ENCODE data around the gene CD180.

Gene CD180

DNA sequence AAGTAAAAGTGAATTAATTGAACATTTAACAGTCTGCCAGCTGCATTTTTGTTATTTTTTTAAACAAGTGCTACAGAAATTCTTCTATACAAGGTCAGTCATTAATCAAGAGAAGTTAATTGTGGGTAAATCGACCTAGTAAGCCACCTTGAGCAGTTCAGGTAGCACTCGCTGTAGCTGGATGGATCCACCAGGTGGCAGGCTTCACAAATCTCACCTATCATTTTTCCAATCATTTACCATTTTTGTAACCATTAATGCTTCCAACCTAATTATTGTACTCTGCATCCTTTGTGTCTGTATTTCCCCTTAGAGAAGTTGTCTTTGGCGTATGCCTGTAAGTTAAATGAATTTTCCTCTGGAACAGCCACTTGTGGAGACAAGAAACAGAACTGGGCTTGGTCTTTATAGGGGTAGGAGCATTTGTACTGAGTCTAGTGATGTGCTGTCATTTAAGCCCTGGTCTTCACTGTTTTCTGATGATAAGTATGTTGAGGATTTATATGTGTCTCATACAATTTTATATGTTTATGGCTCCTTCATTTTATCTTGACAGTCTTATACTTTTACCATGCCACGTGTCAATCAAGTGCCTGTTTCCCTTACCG lies 39.5 kb downstream of the CD180 start:
- FAIRE-seq, result no peak

DNA sequence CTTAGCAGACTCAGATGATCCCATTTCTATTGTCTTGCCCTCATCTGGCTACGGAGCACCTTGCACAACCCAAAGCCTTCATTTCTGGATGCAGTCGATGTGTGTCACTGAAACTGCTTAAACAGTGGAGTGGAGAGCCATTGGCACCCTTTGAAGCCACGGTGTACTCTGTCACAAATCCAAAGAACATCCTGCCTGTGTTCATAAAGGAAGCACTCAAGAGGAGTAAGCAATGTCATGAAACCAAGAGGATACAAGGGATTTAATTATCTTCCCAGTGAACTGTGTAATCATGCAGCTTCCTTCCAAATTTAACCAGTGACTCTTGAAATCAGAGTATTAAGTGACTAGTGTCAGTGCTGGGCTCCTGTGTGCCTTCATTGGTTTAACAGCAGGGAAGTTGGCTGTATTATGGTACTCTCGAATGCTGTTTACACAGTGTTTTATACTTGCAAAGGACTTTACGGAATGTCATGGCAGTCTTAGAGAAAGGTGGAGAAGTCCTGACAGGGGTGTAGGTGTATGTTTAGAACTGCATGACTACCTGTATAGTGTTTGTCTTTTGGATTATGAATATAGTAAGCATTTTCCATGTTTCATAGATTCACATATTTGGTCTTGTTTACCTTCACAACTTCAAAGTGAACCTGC lies 41.9 kb downstream of the CD180 start:
- no peak for FAIRE-seq

DNA sequence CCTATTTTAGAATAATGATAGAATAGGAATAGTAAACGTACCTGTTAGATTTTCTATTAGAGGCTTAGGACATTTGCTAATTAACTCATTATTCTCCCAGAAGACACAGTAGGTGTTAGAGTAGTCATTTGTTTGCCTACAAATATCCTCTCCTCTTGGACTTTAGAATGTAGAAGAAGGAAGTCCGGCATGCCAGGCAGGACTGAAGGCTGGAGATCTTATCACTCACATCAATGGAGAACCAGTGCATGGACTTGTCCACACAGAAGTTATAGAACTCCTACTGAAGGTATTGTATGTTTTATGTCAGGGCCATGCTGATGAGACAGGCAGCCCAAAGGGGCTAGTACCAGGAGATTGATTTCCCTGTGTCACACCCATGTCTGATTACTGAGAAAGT lies 43.3 kb downstream of the CD180 start:
- no peak for FAIRE-seq

DNA sequence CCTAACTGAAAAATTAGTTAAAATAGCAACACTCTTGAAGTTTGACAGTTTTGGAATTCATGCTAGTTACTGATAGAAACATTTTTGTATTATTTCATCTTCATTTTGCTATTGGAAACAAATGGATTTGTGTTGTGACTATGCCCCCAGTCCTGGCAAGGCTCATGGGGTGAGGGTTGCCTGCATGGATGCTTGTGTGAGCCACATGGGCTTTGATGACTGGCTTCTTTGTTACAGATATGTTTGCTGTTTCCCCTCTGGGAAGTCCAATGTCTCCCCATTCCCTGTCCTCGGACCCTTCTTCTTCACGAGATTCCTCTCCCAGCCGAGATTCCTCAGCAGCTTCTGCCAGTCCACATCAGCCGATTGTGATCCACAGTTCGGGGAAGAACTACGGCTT lies 44.2 kb downstream of the CD180 start:
- FAIRE-seq, result no peak

DNA sequence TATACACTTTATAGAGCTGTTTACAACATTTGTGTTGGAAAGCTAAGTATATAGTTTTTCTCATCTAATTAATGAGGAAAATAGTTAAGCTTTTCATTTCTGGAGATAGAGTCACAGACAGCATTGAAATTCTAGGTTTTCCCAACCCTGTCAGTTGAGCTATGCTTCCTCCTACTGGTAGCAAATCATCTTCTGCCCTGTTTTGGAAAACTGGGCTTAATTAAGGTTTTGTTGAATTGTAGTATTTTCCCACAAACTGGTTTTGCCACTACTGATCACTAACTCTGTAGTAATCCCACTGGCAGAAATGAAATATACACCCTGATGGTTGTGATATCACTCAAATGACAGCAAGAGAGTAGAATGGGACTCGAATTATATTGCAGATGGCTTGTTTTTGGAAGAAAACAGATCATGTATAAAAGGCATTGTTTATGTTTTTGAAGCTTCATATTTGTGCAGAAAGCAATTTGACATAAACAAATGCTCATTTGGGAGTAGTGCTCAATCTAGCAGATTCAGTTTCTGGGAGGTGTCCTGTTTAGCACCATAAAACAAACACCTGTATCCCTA lies 46.6 kb downstream of the CD180 start:
- no peak for FAIRE-seq

DNA sequence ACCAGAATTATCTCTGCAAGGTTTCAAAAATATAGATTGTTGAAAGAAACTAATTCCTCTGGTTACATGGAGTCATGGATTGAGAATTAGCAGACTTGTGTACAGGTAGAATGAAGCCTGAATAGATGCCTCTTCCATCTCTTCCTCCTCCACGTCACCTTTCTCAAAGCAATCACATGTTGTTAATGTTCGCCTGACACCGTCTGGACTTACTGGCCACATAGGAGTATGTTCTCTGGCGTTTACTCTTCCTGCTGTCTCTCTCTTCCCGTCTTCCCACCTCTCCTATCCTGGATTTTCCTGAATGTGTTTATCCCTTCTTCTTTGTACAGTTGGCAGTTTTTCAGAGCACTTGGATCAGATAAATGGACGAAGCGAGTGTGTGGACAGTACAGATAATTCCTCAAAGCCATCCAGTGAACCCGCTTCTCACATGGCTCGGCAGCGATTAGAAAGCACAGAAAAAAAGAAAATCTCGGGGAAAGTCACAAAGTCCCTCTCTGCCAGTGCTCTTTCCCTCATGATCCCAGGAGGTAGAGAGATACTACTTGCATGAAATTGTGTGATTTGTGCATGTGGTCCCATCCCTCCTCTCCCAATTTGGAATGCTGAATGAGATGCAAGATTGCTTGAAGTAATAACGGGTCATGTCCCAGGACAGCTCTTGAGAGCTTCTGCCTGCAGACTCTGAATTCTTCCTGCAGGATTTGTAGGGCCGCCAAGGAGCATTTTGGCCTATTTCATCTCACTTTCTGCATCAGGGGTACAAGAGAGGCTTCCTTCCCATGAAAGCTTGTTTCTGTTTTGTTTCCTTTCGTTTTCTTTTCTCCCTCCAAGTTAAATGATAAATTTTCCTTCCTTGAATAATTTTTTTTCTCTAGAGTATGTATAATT lies 47.3 kb downstream of the CD180 start:
- FAIRE-seq, result no peak

DNA sequence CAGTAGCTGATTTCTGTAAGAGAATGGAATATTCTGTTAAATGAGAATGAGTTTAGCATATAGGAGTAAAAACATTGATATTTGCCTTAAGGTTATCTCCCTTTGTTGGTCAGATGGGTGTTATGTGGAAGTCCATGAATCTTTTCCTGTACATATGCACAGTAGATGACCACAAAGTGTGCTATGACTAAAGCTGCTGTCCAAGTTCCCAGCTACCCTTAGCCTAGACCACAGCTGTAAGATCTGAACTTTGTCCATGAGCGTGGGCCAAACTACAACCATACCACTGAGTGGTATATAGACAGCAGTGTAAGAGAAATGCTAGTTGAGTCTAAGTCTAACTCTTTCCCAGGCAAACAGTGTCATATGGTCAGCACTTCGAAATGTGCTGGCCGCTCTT lies 48.8 kb downstream of the CD180 start:
- no peak for FAIRE-seq

DNA sequence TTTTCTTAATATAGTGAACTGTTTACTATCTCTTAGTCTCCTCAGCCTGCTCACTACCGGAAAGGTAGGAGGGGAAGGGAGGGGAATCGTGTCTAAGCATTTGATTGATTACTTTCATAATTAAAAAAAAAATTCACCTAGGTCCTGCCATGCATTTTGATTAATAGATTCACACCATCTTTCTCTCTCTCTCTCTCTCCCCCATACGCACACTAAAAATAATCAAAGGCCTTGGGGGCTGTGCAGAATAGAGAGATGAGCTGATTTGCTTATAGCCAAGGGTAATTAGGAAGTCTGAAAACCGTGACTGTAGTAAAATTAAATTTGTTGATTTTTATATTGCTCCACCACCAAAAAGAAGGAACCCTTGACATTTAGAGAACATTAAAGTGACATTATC lies 49.6 kb downstream of the CD180 start:
- FAIRE-seq, result no peak

DNA sequence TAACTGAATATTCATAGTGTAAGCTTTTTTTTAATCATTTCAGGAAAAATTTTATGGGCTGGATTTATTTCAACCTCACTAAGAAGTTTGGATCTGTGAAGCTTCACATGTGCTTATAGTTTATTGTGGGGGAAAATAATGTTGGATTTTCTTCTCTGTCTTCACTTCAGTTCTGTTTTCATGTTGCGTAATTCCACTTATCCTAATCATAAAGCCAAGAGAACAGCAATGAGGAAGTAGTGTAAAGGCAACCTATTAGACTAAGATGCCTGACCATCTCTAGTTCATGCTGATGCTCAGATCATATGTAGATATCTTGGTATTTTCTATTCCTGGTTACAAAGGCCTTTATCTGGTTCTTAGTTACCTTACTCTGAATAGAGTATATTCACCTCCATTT lies 50.0 kb downstream of the CD180 start:
- FAIRE-seq, result no peak

DNA sequence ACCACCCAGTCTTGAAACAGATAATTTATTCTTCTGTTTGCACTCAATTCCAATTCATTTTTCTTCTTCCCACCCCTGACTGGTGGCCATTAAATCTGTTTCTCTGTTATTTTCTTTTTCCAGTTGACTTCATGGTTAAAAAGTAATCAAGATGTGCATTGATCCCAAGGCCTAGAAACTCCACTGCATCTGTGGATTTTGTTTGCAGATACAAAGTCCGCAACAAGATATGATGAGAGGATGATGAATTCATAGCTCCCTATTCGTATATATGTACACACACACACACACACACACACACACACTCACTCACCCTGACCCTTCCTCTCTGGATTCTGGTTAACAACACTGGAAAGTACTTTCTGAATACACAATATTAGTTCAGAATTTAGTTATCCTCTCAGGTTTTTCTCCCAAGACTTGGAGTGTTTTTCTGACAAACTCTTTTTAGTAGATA lies 52.4 kb downstream of the CD180 start:
- FAIRE-seq, result no peak

DNA sequence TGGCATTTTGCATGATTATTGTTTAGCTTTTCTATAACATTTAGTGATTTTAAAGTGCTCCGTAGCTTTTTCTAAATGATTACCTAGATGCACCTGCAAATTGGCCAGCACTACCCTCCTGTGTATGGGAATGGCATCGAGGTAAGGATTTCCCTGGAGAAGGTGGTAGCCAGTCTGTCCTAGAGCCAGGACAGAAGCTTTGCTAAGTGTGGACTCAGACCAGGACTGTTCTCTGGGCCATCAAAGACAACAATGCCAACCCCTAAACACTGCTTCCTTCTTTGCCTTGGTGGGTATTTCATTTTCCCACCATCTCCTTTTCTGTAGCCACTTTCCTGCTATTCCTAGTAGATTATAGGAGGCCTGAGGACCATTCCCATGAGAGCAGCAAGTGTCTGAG lies 53.0 kb downstream of the CD180 start:
- FAIRE-seq, result no peak

DNA sequence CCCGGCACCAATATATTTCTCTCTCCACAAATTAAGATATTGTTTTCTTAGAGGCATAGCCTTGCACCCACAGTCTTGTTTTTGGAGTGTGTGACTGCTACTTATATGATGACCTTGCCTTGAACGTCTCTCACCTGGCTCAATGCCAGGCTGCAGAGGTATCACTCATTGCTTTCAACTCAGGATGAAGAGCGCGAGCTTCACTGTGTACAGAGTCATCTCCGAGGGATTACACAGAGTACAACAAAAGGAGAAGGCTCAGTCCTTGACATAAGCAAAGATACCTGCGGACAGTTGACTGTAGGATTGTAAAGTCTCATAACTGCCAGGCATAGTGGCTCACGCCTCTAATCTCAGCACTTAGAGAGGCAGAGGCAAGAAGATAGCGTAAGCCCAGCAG lies 53.8 kb downstream of the CD180 start:
- no peak for FAIRE-seq

DNA sequence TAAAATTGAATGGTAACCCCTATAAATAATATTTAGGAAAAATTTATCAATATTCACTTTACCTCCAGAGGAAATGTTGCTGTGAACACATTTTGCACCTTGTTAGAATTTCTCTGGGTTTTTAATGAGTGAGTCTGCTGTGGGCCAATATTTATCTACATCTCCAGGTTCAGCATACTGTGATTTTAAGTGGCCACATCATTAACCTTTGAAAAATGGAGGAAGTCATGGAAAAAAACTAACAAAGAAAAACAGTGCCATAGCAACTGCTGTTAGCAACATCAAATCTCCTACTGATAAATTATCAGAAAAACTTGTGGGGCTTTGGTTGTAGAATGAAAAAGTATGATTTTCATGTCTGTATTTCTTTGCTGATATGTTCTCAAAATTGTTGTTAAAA lies 55.0 kb downstream of the CD180 start:
- no peak for FAIRE-seq

DNA sequence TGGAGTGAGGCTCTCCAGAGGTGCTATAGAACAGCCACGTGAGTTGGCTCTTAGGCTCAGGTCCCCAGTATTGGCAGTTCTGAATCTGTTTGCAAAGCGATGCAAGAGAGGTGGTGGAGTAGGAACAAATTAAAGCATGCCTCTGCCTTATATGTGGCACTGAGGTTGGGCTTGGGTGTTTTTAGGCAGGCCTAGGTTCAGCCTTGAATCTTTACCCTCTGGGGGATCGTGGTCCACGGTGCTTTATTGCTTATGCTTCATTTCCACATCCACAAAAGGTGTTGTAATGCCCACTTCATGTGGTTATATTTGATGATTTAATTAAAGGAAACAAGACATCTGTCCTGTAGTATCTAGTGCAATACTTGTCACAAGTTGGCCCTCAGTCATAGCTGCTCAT lies 56.2 kb downstream of the CD180 start:
- no peak for FAIRE-seq

DNA sequence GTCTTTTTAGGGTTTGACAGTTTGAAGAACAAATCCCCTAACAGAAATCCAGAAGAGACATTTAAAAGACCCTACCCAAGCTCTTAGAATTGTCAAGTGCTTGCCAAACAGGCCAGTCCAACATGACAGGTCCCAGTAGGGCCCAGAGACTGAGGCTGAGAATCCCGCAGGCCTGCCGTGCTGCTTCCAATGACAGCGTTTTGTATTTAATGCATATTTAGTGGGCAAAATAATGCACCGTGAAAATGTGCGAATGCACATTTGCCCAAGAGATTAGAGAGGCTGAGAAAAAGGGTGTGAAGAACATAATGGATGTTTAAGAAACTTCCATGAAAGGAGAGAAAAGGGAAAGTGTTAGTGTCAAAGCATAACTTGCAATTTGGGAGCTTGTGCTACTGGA lies 57.6 kb downstream of the CD180 start:
- no peak for FAIRE-seq

DNA sequence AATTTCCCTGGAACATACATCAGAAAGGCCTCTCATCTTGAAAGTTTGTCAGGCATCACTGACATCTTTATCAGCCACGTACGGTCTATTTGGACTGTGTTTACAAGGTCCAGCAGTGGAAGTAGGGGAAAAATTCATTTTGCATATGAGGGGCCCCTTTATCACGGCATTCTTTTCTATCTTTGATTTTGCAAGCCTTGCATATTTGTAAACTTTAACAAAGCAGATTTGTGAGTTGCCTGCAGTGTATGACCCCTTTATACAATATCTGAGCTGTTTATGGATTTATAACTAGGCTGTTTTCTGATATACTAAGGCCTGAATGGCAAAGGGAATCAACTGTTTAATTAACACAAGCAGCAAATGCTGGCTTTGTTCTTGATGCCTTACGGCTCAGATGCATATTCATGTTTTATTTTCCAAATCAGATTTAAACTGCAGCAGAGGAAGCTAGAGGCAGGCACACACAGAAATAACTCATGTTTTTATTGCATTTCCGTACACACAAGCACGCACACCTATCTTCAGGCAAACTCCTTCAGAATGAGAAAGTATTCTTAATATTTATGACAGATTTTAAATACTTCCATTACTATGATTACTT lies 61.1 kb downstream of the CD180 start:
- FAIRE-seq, result no peak

DNA sequence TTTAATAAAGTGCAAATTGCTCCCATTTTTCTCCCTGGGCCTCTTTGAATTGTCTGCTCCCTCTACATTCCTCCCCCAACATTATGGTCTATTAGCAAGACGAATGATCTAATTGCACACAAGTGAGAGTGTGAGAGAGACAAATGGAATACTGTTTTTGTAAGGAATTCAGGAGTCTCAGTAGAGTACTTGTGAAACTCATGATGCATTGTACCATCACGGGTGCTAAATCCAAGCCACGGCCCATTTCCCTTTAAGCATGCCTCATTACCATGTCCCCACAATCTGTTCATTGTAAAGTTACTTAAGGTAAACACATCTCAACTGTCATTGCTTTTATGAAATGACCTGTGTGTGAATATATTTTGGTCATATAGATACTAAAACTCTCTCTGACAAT lies 62.8 kb downstream of the CD180 start:
- peak; percentile 24 for FAIRE-seq

DNA sequence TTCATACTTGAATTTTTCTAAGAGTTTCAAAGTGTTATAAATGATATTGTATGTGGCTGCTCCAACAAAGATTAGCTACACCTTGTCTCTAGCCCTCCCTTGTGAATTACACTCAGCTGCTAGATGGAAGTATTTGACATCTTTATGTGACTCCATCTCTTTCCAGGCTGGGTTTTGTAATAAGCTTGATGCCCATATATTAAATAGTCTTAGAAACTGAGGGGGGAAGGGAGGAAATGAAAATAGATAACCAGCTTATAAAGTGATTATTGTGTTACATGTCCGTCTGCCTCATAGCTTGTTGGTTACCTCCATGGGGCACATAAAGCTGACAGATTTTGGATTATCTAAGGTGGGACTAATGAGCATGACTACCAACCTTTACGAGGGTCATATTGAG lies 63.4 kb downstream of the CD180 start:
- no peak for FAIRE-seq

DNA sequence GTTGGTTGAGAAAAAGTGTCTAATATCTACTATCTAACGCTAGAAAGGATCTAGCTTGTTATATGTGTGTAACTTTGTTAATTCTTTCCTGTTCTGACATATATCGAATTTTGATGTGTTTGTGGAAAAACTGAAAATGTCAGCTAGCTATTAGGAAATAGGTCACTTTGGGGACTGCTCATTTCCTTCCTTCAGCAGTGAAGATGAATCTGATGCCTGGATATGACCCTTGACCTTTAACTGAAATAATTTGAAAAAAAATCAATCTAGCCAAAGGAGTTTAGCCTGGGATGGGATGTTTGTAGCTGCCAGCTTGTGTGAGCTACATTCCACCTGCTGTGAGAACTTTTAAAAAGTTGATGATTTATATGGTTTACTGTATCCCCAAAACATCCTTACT lies 66.8 kb downstream of the CD180 start:
- FAIRE-seq, result no peak

Measured in colon (tissue), 2 donors.